GM21619 (cell line): ENCODE data around the gene KLHL36.
A peak's percentile ranks its signal among the peaks of the same experiment; 100 is the strongest.

Source experiments
- ATAC-seq: cut with Tn5 transposase; IDR thresholded peaks from one replicate; pipeline ENCODE4 v1.9.1; 2021; ENCODE audit not compliant: unreplicated experiment

The KLHL36 gene

GRCh38 chr16:84641643-84642358 is 6.5 kb upstream of the KLHL36 start:
- no peak for ATAC-seq

- ATAC-seq, result no peak
Observed at GRCh38 chr16:84643180-84643583, 5.1 kb upstream of the KLHL36 start.

GRCh38 chr16:84643674-84644073 is 4.6 kb upstream of the KLHL36 start:
- no peak for ATAC-seq

- peak; percentile 58 for ATAC-seq
Observed at GRCh38 chr16:84648595-84649510, 542 bp downstream of the KLHL36 start.

- no peak for ATAC-seq
Observed at GRCh38 chr16:84649511-84649861, 1.2 kb downstream of the KLHL36 start.

- ATAC-seq, result no peak
Observed at GRCh38 chr16:84650062-84650991, 2.0 kb downstream of the KLHL36 start.

- no peak for ATAC-seq
Observed at GRCh38 chr16:84652566-84652965, 4.3 kb downstream of the KLHL36 start.

- no peak for ATAC-seq
Observed at GRCh38 chr16:84654238-84654637, 5.9 kb downstream of the KLHL36 start.

GRCh38 chr16:84654998-84655397 is 6.7 kb downstream of the KLHL36 start:
- no peak for ATAC-seq

- ATAC-seq, result no peak
Observed at GRCh38 chr16:84656649-84657048, 8.3 kb downstream of the KLHL36 start.

- no peak for ATAC-seq
Observed at GRCh38 chr16:84657229-84657837, 9.0 kb downstream of the KLHL36 start.

GRCh38 chr16:84658690-84659089 is 10.4 kb downstream of the KLHL36 start:
- ATAC-seq, result no peak

GRCh38 chr16:84659656-84660300 is 11.5 kb downstream of the KLHL36 start:
- ATAC-seq, result no peak

GRCh38 chr16:84660973-84661372 is 12.7 kb downstream of the KLHL36 start:
- no peak for ATAC-seq

- ATAC-seq, result no peak
Observed at GRCh38 chr16:84661418-84662060, 13.2 kb downstream of the KLHL36 start.

- no peak for ATAC-seq
Observed at GRCh38 chr16:84662471-84662870, 14.2 kb downstream of the KLHL36 start.

- ATAC-seq, result peak; percentile 89
Observed at GRCh38 chr16:84663433-84664101, 15.3 kb downstream of the KLHL36 start.

GRCh38 chr16:84665359-84665758 is 17.0 kb downstream of the KLHL36 start:
- no peak for ATAC-seq

GRCh38 chr16:84665843-84666242 is 17.5 kb downstream of the KLHL36 start:
- no peak for ATAC-seq
